Measurements from ENCODE around the gene INSR. TPM values are rescaled to one million over a fixed set of nuclear protein-coding genes. Genes with fewer than 3 reads are reported as not detected.

INSR gene
- total RNA-seq, 1 donor from 2014 or later: 23.9 TPM

- Mint-ChIP-seq H3K9me3 (ENCODE audit: unreplicated experiment) (peaks cover 2% of the 10 kb centered on the region), H3K4me3 (ENCODE audit: unreplicated experiment) (no peak overlapping the region), H3K27ac (ENCODE audit: unreplicated experiment) (no peak overlapping the region), H3K36me3 (ENCODE audit: unreplicated experiment) (no peaks in the 10 kb centered on the region), H3K27me3 (ENCODE audit: unreplicated experiment) (peaks cover 4% of the 10 kb centered on the region), H3K4me1 (ENCODE audit: low read depth, unreplicated experiment) (no peaks in the 10 kb centered on the region)
- DNase-seq: no peak
- no peak for TF ChIP-seq CTCF (IDR thresholded peaks at IDR 0.05; ENCODE audit: partially characterized antibody, unreplicated experiment)
Observed at GRCh38 chr19:7202888-7203287, 91.3 kb downstream of the INSR start.

GRCh38 chr19:7200736-7201135 lies 93.5 kb downstream of the INSR start:
- H3K9me3 Mint-ChIP-seq (ENCODE audit: unreplicated experiment): peaks cover 12% of the 10 kb centered on the region
- H3K36me3 Mint-ChIP-seq (ENCODE audit: unreplicated experiment): no peaks in the 10 kb centered on the region
- peaks cover 2% of the 10 kb centered on the region for H3K4me1 Mint-ChIP-seq (ENCODE audit: low read depth, unreplicated experiment)
- H3K27ac Mint-ChIP-seq (ENCODE audit: unreplicated experiment): no peak overlapping the region
- H3K4me3 Mint-ChIP-seq (ENCODE audit: unreplicated experiment): no peak overlapping the region
- no peak for DNase-seq
- no peak for TF ChIP-seq CTCF (IDR thresholded peaks at IDR 0.05; ENCODE audit: partially characterized antibody, unreplicated experiment)
- H3K27me3 Mint-ChIP-seq (ENCODE audit: unreplicated experiment): peaks cover 2% of the 10 kb centered on the region

GRCh38 chr19:7199613-7200533 lies 94.3 kb downstream of the INSR start:
- Mint-ChIP-seq H3K36me3 (ENCODE audit: unreplicated experiment) (no peaks in the 10 kb centered on the region), H3K27me3 (ENCODE audit: unreplicated experiment) (peaks cover 2% of the 10 kb centered on the region), H3K4me1 (ENCODE audit: low read depth, unreplicated experiment) (peaks cover 2% of the 10 kb centered on the region), H3K9me3 (ENCODE audit: unreplicated experiment) (peaks cover 12% of the 10 kb centered on the region), H3K4me3 (ENCODE audit: unreplicated experiment) (no peak overlapping the region), H3K27ac (ENCODE audit: unreplicated experiment) (no peak overlapping the region)
- no peak for TF ChIP-seq CTCF (IDR thresholded peaks at IDR 0.05; ENCODE audit: partially characterized antibody, unreplicated experiment)
- DNase-seq: no peak

- Mint-ChIP-seq H3K4me1 (ENCODE audit: low read depth, unreplicated experiment) (peaks cover 2% of the 10 kb centered on the region), H3K27me3 (ENCODE audit: unreplicated experiment) (peaks cover 2% of the 10 kb centered on the region), H3K27ac (ENCODE audit: unreplicated experiment) (peak overlapping the region; percentile 84), H3K36me3 (ENCODE audit: unreplicated experiment) (no peaks in the 10 kb centered on the region), H3K4me3 (ENCODE audit: unreplicated experiment) (peak overlapping the region; percentile 86), H3K9me3 (ENCODE audit: unreplicated experiment) (peaks cover 12% of the 10 kb centered on the region)
- TF ChIP-seq CTCF (IDR thresholded peaks at IDR 0.05; ENCODE audit: partially characterized antibody, unreplicated experiment): peak; percentile 36
- DNase-seq: peak; percentile 94
Observed at GRCh38 chr19:7197760-7198696, 96.2 kb downstream of the INSR start.
